T47D (cell line): Measurements from ENCODE around the gene FUT1.

ENCODE experiments used
- DNase-seq, 2 experiments: peaks; one replicate each; pipeline versions ENCODE4 v3.0.0 to v3.0.0-alpha.2; 2011 to 2012; ENCODE audit warnings: low read depth in 1 of 2, low spot score in 1 of 2
- JUND ChIP-seq: IDR thresholded peaks from 2 replicates; pipeline ENCODE4 v1.6.1; 2012; ENCODE audit warnings: low read depth
- in situ Hi-C: cut with HindIII; loops from 2 replicates; pipeline ENCODE4 v1.10.0; 2016; ENCODE audit warnings: low sequenced_read_pairs, low pct_unique_long_range_greater_than_20kb

Gene FUT1

GRCh38 chr19:48742096-48742495 lies 10.3 kb downstream of the FUT1 start:
- no peak for TF ChIP-seq JUND
- in situ Hi-C loops, result no loop called here
- no peak for DNase-seq

GRCh38 chr19:48741129-48741999 lies 11.1 kb downstream of the FUT1 start:
- no peak for TF ChIP-seq JUND
- in situ Hi-C loops, result no loop called here
- peak in 1 of 2 experiments; percentile 44 for DNase-seq

- in situ Hi-C loops, result no loop called here
- DNase-seq, result no peak
- TF ChIP-seq JUND, result no peak
These were observed 12.1 kb downstream of the FUT1 start, which contains the start of gene RASIP1 for GRCh38 chr19:48740164-48740972. Gene RASIP1, minus strand, starts transcription at chr19:48740610. Its CDS starts 328 bp downstream, at chr19:48740282.

- in situ Hi-C loops, result no loop called here
- DNase-seq, result no peak
- TF ChIP-seq JUND, result no peak
These were observed 12.9 kb downstream of the FUT1 start for GRCh38 chr19:48739404-48740163.

GRCh38 chr19:48738557-48739403 lies 13.7 kb downstream of the FUT1 start:
- in situ Hi-C loops, result no loop called here
- peak; percentile 84 to 92 for DNase-seq

GRCh38 chr19:48737360-48737998 lies 15.0 kb downstream of the FUT1 start:
- in situ Hi-C loops, result no loop called here
- no peak for DNase-seq
- TF ChIP-seq JUND, result no peak

More at GRCh38 chr19:48738557-48739403, 13.7 kb downstream of the FUT1 start:
- TF ChIP-seq JUND, result no peak

GRCh38 chr19:48735031-48735615 lies 17.3 kb downstream of the FUT1 start:
- in situ Hi-C loops, result no loop called here
- DNase-seq, result no peak
- TF ChIP-seq JUND, result no peak

GRCh38 chr19:48734625-48735024 lies 17.8 kb downstream of the FUT1 start:
- in situ Hi-C loops, result no loop called here

GRCh38 chr19:48731452-48731851 lies 21.0 kb downstream of the FUT1 start:
- no peak for TF ChIP-seq JUND
- no peak for DNase-seq
- in situ Hi-C loops, result no loop called here

More at GRCh38 chr19:48734625-48735024, 17.8 kb downstream of the FUT1 start:
- no peak for DNase-seq
- TF ChIP-seq JUND, result no peak

GRCh38 chr19:48728911-48729664 lies 23.4 kb downstream of the FUT1 start:
- in situ Hi-C loops, result no loop called here
- TF ChIP-seq JUND, result no peak
- no peak for DNase-seq
